Panc1 (cell line): ENCODE results near the gene SOX1. TPM values are rescaled to one million over a fixed set of nuclear protein-coding genes. Genes with fewer than 3 reads are reported as not detected.

Experiments used
- ATAC-seq: fragments of 200-7000 bp; cut with Tn5 transposase; 2 replicates; pipeline ENCODE4 v1.9.1; 2020; ENCODE audit warnings: mild to moderate bottlenecking, moderate library complexity
- BruUV-seq: library from RNA; stranded (reverse); fragments of 400-500 nt; replicated peaks from 2 replicates; lab custom pipeline; 2021; lab: Mats Ljungman, UMichigan
- CTCF ChIA-PET: fragments of 300-600 bp; sonication (Branson Sonifier 250); formaldehyde crosslinking; loops from one replicate; lab custom pipeline; 2022; ENCODE audit warnings: antibody characterized with exemption; lab: Charles Lee
- POLR2A ChIA-PET: fragments of 300-600 bp; sonication (Branson Sonifier 250); formaldehyde crosslinking; loops from one replicate; lab custom pipeline; 2022; ENCODE audit warnings: antibody characterized with exemption; lab: Charles Lee
- DNase-seq: peaks from one replicate; pipeline ENCODE4 v3.0.0-alpha.2; 2010; ENCODE audit warnings: low read depth, low spot score
- H3K27ac ChIP-seq: 2 replicates; pipeline ENCODE4 v1.5.1; 2011; ENCODE audit warnings: mild to moderate bottlenecking, low read length, inconsistent platforms
- H3K27me3 ChIP-seq: fragments of 200-500 bp; sonication (Bioruptor generic); 2 replicates; pipeline ENCODE4 v1.6.0; 2014; ENCODE audit warnings: low read length, inconsistent platforms; ENCODE audit not compliant: control insufficient read depth, insufficient read depth
- H3K36me3 ChIP-seq: fragments of 200-500 bp; sonication (Bioruptor generic); 2 replicates; pipeline ENCODE4 v1.5.1; 2014; ENCODE audit warnings: inconsistent platforms, mild to moderate bottlenecking, low read length, moderate library complexity; ENCODE audit not compliant: control insufficient read depth, insufficient read depth
- H3K4me1 ChIP-seq: 2 replicates; pipeline ENCODE4 v1.5.1; 2011; ENCODE audit warnings: inconsistent platforms, mild to moderate bottlenecking, low read length, moderate library complexity; ENCODE audit not compliant: control insufficient read depth, insufficient read depth
- H3K4me3 ChIP-seq, 2 experiments: 2 replicates each; pipeline ENCODE4 v1.5.1; 2011 to 2012; ENCODE audit warnings: low read depth in 2 of 2, low read length in 2 of 2, mild to moderate bottlenecking in 2 of 2, inconsistent platforms in 1 of 2, moderate library complexity in 1 of 2
- H3K9me3 ChIP-seq: fragments of 200-500 bp; sonication (Bioruptor generic); 2 replicates; pipeline ENCODE4 v1.5.1; 2014; ENCODE audit warnings: low read depth, mild to moderate bottlenecking, inconsistent platforms, low read length, moderate library complexity; ENCODE audit not compliant: control insufficient read depth, insufficient read depth
- POLR2AphosphoS5 ChIP-seq: IDR thresholded peaks from 2 replicates; pipeline ENCODE4 v1.6.1; 2012; ENCODE audit warnings: mild to moderate bottlenecking, low read depth, low read length, moderate library complexity
- SIN3A ChIP-seq: IDR thresholded peaks from 2 replicates; pipeline ENCODE4 v1.6.1; 2012; ENCODE audit warnings: low read depth, mild to moderate bottlenecking, low read length, moderate library complexity, borderline replicate concordance; ENCODE audit not compliant: insufficient read depth
- TCF7L2 ChIP-seq: IDR thresholded peaks from 2 replicates; pipeline ENCODE4 v1.6.1; 2011; ENCODE audit warnings: mild to moderate bottlenecking, low read depth, low read length, inconsistent platforms
- in situ Hi-C: cut with HindIII; loops from 2 replicates; pipeline ENCODE4 v1.10.0; 2016; ENCODE audit warnings: low sequenced_read_pairs, low pct_unique_long_range_greater_than_20kb
- intact Hi-C: fragments of 100-400 bp; cut with micrococcal nuclease; formaldehyde crosslinking; loops from one replicate; pipeline ENCODE4 v1.10.0; 2022; ENCODE audit not compliant: unreplicated experiment
- total RNA-seq: library from RNA; stranded (reverse); gene quantifications from one replicate; pipeline ENCODE4 v1.2.1, GENCODE V29; 2021; ENCODE audit not compliant: unreplicated experiment
- TF ChIP-seq, protein P1 (sequence below): fragments of 450-650 bp; IDR thresholded peaks from 2 replicates; pipeline ENCODE4 v1.5.1; 2017; ENCODE audit warnings: mild to moderate bottlenecking
- TF ChIP-seq, protein P2 (sequence below), 2 experiments: IDR thresholded peaks; 2 replicates each; pipeline ENCODE4 v1.6.1; 2011 to 2012; ENCODE audit warnings: low read depth in 2 of 2, control low read depth in 1 of 2, low read length in 1 of 2, mild to moderate bottlenecking in 1 of 2, moderate library complexity in 1 of 2; ENCODE audit not compliant: insufficient read depth in 1 of 2

The SOX1 gene
- total RNA-seq, 1 experiment from 2014 or later, result not detected

DNA sequence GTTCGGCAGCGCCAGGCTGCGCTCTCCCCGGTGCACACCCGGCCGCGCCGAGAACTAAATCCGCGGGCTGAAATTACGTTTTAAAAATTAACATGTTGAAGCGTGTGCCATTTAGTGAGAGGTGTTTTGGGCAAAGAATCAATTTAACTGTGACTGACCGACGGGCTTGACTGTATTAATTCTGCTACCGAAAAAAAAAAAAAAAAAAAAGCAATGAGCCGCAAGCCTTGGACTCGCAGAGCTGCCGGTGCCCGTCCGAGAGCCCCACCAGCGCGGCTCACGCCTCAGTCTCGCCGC lies 9.6 kb upstream of the SOX1 start:
- H3K9me3 ChIP-seq, result no peaks in the 10 kb centered on the region
- TF ChIP-seq TCF7L2 (no peak), POLR2AphosphoS5 (no peak), SIN3A (no peak)
- TF ChIP-seq, protein P1, sequence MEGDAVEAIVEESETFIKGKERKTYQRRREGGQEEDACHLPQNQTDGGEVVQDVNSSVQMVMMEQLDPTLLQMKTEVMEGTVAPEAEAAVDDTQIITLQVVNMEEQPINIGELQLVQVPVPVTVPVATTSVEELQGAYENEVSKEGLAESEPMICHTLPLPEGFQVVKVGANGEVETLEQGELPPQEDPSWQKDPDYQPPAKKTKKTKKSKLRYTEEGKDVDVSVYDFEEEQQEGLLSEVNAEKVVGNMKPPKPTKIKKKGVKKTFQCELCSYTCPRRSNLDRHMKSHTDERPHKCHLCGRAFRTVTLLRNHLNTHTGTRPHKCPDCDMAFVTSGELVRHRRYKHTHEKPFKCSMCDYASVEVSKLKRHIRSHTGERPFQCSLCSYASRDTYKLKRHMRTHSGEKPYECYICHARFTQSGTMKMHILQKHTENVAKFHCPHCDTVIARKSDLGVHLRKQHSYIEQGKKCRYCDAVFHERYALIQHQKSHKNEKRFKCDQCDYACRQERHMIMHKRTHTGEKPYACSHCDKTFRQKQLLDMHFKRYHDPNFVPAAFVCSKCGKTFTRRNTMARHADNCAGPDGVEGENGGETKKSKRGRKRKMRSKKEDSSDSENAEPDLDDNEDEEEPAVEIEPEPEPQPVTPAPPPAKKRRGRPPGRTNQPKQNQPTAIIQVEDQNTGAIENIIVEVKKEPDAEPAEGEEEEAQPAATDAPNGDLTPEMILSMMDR, result no peak
- TF ChIP-seq, protein P2, sequence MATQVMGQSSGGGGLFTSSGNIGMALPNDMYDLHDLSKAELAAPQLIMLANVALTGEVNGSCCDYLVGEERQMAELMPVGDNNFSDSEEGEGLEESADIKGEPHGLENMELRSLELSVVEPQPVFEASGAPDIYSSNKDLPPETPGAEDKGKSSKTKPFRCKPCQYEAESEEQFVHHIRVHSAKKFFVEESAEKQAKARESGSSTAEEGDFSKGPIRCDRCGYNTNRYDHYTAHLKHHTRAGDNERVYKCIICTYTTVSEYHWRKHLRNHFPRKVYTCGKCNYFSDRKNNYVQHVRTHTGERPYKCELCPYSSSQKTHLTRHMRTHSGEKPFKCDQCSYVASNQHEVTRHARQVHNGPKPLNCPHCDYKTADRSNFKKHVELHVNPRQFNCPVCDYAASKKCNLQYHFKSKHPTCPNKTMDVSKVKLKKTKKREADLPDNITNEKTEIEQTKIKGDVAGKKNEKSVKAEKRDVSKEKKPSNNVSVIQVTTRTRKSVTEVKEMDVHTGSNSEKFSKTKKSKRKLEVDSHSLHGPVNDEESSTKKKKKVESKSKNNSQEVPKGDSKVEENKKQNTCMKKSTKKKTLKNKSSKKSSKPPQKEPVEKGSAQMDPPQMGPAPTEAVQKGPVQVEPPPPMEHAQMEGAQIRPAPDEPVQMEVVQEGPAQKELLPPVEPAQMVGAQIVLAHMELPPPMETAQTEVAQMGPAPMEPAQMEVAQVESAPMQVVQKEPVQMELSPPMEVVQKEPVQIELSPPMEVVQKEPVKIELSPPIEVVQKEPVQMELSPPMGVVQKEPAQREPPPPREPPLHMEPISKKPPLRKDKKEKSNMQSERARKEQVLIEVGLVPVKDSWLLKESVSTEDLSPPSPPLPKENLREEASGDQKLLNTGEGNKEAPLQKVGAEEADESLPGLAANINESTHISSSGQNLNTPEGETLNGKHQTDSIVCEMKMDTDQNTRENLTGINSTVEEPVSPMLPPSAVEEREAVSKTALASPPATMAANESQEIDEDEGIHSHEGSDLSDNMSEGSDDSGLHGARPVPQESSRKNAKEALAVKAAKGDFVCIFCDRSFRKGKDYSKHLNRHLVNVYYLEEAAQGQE (IDR thresholded peaks at IDR 0.05; ENCODE audit: insufficient read depth in 1 of 2, low read depth in 2 of 2, low read length in 1 of 2), result no peak
- no TSS peak for BruUV-seq
- ChIA-PET CTCF (no interaction called here), POLR2A (no interaction called here)
- H3K27ac ChIP-seq, result no peak overlapping the region
- no peaks in the 10 kb centered on the region; the same call in 1 of the 2 replicates for H3K27me3 ChIP-seq
- H3K4me3 ChIP-seq, result no peak overlapping the region
- DNase-seq, result no peak
- intact Hi-C loops, result no loop called here
- H3K36me3 ChIP-seq, result no peaks in the 10 kb centered on the region
- no peaks in the 10 kb centered on the region for H3K4me1 ChIP-seq
- ATAC-seq, result no peak
- in situ Hi-C loops, result no loop called here

DNA sequence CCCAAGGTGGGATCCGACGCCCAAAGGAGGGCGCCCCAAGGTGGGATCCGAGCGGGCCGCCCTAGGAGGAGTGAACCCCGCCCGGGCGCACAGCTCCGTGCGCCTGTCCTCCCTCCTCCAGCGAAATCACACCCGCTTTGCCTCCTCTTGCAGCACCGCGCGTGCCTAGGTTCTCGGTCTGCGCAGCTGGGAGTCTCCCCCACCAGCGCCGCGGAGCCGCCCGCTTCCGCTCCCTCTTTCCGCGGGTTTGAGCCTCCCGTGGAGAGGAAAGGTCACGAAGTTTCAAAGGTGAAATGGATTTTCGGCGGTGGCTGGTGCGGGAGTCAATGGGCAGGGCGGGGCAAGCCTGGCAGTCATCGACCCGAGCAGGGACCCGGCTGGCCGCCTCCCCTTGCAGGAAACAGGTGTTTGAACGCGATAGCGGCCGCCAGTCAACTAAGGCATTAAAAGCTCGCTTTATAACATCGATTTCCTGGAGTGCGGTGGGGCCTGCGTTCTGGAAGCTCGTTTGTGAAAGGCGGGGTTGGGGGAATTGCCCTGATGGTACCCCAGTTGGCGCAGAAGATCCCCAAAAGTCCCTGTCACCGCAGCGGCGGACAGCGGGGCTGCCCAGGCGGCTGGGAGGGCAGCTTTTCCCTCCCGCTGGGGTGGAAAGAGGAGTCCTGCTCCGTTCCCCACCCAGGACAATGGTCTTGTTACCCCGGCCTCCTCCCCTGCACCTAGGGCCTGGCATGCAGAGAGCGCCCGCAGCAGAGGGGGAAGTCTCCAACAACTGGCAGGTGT lies 9.0 kb upstream of the SOX1 start:
- Histone ChIP-seq H3K4me1 (no peaks in the 10 kb centered on the region), H3K36me3 (no peaks in the 10 kb centered on the region), H3K27me3 (no peaks in the 10 kb centered on the region; the same call in 1 of the 2 replicates), H3K4me3 (no peak overlapping the region), H3K9me3 (no peaks in the 10 kb centered on the region), H3K27ac (no peak overlapping the region)
- intact Hi-C loops (no loop called here), in situ Hi-C loops (no loop called here)
- CTCF ChIA-PET, result no interaction called here
- DNase-seq (no peak), ATAC-seq (no peak)
- TF ChIP-seq, protein P2 (IDR thresholded peaks at IDR 0.05; ENCODE audit: insufficient read depth in 1 of 2, low read depth in 2 of 2, low read length in 1 of 2), result no peak
- TF ChIP-seq, protein P1, result no peak
- TF ChIP-seq POLR2AphosphoS5 (no peak), TCF7L2 (no peak), SIN3A (no peak)
- POLR2A ChIA-PET, result no interaction called here
- no TSS peak for BruUV-seq
